ENCODE data around the gene THSD7B.

DNA sequence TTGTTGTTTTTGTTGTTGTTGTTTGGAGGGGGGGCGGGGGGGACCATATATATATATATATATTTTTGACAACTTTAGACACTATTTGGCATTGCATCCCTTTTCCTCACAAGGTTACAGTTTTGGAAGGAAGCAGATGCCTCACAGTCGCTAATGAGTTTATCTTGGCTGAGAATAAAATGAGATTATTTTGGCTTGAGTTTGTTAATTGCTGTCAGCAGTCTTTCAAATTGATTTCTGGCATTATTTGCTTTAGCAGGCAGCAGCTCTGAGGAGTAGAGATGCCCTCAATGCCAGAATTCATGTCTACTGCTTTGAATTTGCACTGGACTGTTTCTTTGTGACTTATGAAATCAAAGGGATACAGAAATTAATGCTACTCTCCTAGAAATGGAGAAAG lies 603.8 kb downstream of the THSD7B start:
- TF ChIP-seq CTCF (IDR thresholded peaks at IDR 0.05) = no peak
- TF ChIP-seq POLR2A (IDR thresholded peaks at IDR 0.05) = no peak
- TF ChIP-seq EP300 (IDR thresholded peaks at IDR 0.05) = no peak
